NCI-H187 (cell line): ENCODE results near the gene ABHD8.

Source experiments
- DNase-seq, 2 experiments: peaks; one replicate each; lab custom pipeline; 2025; lab: John Stamatoyannopoulos, UW

ABHD8 gene

DNA sequence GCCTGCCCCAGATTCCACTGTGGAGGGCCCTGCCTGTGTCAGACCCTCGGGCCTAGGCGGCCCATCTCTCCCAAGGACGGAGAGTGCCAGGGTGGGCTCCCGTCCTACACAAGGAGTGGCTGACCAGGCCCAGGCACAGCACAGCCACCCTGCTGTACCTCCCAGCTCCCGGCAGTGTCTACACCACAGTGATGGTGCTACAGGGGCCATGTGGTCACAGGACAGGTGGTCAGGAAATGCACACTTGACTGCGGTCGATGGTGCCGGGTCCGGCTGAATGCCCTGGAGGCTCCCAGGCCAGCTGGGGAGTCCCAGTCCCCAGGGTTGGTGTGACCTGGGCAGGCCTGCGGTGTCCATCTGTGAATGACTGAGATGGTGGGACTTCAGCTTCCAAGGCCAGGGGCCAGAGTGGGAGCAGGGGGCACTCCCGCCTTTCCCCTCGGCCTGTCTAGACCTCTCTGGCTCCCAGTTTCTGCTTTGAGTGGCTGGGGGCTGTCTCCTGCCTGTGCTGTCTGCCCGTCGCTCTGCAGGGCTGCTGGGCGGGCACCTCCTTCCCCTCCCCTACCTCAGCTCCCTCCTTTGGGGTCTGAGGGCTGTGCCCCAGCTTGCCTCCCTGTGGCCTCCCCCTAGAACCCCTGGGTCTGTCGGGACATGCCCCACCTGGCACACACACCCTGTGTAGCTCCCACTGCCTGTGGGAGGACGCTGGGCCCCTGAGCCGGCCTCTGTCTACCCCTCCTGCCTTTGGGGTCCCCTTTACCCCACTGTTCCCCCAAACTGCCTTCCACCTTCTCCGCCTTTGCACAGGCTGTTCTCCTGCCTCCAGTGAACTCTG lies 18.6 kb upstream of the ABHD8 start:
- DNase-seq, result no peak

DNA sequence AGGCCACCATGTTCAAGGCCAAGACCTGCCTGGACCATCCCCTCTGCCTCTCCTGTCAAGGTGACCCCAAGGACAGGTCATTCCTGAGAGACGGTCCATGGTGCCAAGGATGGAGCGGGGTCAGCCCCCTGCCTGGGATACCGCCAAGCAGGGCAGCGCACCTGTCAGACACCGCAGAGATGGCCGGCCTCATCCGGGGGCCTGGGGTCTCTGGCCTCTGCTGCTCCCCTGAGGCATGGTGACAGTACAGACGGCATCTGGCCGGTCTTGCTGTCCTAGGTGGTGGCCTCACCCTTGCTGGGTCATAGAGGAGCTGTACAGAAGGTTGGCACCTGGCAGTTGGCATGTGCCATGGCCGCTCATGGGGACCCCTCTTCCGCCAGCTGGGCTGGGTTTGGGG lies 17.2 kb upstream of the ABHD8 start:
- DNase-seq, result no peak

DNA sequence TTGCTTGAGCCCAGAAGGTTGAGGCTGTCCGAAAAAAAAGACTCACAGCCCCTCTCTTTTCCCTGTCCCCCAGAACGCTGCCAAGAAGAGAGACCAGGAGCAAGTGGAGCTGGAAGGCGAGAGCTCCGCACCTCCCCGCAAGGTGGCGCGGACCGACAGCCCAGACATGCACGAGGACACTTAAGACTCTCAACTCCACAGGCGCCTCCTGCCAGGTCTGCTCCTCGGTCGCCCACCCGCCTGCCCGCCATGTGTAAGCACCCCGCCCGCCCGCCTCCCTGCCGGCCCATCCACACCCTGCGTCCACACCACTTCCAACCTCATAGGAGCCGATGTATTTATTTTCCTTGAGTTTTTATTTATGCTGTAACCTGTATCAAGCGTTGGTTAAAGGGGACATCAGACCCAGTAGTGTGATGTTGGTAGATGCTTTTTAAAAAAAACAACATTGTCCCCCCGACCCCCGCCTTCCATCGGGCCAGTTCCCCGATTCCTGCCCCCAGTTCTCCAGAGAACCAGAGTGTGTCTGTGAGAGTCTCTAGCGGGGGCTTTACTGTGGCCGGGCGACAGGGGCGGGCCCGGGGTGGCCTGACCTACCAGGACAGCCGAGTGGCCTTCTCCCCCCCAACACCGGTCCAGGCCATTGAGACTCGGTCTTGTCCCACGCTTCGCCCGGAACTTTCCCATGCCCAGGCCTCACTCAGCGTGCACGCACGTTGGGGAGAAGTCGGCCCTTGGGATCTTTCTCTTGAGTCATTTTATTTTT lies 16.4 kb upstream of the ABHD8 start:
- DNase-seq, result no peak

DNA sequence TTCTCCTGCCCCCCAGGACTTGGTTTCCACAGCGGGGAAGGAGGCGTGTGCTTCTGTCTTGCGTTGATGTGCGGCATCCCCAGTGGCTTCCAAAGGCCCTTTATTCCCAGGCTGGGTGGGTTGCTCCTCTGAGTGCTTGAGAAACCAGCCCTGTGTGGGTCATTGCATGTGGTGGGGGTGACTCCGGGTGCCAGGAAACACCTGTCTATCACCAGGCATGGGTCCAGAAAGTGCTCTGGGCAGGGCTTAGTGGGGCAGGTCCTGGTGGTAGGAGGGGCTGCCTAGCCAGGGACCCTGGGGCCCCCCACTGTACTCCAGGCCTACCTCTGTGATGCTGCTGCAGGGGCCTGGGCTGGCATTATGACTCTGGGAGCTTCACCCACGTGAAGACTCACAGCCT lies 15.7 kb upstream of the ABHD8 start:
- DNase-seq, result no peak

DNA sequence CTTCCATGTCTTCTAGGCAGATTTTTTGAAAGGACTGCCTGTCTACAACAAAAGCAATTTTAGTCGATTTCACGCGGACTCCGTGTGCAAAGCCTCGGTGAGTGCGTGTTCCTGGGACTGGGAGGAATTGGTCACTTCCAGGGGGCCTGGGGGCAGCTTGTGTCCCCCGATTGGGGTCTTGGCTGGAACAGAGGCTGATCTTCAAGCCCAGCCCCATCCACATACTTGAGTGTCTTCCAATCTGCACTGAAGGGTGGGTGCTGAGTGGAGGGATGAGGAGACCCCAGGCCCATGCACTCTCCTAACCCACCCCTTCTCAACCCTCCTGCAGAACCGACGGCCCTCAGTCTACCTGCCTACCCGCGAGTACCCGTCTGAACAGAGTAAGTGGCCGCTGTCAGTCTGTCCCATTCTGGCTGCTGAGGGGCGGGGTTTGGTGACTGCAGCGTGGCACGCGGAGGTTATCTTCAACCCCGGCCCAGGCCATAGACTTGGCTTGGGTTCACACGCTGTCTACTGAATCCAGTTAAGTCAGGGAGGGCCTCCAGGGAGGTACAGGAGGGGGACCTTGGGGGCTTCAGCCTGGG lies 10.9 kb upstream of the ABHD8 start:
- DNase-seq, result no peak

DNA sequence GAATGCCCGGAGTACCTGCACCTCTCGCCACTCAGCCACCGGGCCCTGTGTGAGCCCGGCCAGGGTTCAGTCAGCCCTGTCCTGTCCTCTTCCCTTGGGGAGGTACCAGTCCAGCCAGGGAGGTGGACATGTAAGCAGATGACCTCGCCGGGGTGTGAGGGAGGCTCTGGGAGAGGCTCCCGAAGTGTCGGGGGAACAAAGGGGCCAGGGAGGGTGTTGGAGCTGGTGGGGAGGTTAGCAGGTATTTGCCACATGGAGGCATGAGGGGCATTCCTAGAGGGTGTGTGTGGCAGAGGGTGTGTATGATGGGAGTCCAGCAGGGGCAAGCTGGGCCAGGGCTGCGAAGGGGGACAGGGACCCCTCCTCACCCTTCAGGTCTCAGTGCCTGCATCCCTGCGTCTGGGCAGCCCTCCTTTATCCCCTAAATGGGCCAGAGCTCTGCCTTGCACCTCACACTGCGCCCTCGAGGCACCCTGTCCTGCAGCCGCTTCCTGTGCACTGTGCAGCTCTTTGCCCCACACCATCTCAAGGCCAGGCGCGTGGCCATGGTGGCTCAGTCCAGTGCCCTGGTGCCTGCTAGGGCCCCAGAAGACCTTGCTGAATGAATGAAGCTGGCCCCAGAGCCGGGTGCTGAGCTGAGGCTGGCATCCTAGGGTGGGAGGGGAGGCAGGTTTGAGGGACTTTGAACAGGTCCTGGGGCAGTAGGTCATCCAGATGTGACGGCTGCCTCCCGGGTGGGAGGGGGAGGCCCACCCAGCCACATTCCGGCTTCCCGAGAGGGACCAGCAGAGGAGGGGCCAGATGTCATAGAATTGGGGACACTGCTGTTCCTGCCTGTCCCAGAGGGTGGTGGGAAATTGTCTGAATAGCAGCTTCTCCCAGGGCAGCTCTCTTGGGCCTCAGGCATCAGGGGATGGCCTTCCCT lies 9.2 kb upstream of the ABHD8 start:
- no peak for DNase-seq

DNA sequence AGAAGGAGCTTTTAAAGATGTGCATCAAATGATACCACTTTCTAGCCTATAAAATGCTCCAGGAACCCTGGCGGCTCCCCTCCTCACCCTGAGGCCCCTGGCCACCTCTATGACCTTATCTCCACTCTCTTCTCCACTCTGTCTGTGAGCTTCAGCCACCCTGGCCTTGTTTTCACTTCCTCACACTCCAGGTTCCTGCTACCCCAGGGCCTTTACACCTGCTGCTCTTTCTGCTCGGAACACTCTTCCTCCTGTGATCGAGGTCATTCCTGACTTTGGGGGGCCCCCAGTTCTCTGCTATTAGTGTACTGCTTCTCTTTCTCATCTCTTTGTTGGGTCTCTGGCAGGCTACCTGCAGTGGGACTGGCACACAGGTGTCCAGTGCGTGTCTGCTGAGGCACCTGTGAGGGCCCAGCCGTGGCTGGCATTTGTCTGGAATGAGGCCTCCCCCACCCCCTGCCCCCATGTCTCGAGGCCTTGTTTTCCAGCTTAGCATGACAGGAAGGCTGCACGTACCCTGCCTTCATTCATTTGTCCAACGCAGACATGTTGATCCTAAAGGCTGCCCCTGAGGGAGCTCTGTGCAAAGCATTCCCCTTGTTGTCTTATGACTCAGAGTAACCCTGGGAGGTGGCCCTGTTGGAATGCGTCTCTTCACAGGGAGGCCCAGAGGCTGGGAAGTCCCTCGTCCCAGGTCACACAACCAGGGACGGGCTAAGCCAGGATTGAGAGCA lies 8.4 kb upstream of the ABHD8 start:
- no peak for DNase-seq

DNA sequence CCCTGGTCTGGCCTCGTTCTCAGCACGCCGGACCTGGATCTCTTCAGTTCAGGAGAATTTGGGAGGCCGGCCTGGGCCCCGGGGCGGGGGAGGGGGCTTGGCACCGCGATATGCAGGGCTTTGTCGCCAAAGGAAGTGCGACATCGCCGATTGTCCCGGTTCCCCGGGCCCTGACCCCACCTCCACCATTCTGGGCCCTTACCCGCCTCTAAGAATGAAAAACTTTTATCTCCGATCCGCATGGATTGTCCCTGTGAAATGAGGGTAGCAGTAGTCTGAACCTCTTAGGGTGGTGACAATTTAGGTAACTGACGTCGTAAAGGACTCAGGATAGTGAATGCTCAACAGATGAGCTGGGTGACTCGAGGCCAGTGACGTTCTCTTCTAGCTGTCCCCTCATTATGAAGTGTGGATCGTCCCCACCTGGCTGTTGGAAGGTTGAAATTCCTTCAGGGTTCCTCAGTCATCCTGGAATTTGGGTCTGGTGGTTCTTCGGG lies 6.8 kb upstream of the ABHD8 start:
- no peak for DNase-seq

DNA sequence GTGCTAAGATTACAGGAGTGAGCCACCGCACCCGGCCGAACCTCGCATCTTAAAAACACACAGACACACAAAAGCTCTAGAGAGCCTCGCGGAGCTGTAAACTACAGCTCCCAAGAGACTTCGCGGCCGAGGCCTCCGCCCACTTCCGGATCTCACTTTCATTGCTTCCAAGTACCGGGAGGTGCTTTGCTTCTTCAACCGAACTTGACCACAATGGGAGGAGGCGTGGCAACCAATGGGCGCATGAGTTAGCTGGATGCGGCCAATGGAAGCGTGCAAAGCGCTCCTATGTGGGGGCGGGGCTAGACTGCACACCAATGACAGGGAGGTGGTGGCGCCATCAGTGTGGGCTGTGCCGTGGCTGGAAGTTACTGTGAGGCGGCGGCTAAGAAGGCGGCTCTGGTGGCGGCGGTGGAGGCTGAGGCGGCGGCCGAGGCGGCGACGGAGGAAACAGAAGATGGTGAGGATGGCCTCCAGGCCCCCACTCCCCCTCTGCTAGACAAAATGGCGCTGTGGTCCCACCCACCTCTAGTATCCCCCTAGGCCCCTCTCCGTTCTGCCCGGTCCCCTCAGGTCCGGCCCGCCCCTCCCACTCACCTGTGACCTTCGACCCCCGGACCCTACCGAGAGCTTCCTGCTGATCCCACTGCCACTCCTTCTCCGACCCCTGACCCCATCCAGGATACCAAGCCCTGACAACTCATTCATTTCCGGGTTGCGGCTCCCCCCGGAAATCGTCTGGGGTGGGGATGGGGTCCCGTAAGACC lies 6.2 kb upstream of the ABHD8 start, which contains the start of gene DDA1:
DDA1 (plus strand) TSS at position 366 of the 767 bp plus-strand sequence; CDS start at position 458, 92 bp downstream.
- DNase-seq, result peak; percentile 86 to 95

DNA sequence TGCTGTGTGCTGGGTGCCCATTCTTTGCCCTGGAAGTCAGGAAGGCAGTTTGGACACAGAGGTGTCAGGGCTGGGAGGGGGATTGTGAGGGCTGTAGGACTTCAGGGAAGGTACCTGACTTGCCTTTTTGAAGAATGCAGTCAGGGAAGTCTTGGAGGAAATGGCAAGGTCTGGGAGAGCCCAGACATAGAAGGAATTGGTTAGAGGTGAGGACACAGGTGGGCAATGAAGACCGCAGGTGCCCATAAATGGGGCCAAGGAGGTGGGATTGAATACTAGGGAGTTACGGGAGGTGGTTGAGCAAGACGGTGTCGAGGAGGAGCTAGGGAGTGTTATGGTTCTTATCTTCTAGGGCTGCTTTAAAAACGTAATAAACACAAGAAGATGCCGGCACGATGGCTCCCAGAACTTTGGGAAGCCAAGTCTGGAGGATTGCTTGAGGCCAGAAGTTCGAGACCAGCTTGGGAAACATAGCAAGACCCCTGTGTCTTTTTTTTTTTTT lies 4.7 kb upstream of the ABHD8 start:
- no peak for DNase-seq

DNA sequence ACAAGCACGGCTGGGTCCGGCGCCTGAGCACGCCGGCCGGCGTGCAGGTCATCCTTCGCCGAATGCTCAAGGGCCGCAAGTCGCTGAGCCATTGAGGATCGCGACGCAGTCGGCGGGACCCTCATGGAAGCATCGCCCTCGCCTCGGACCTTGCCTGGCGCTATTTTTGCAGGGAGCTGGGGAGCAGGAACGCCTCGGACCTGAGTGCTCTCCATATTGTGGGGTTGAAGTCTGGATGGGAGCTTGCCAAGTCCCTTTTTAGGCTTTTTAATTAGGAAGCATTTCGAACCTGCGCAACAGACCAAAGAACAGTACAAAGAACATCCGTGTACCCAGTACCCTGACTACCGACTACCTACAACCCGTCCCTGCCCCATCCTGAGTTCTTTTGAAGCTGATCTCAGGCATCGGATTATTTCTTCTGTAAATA lies 3.1 kb upstream of the ABHD8 start:
- DNase-seq, result no peak

DNA sequence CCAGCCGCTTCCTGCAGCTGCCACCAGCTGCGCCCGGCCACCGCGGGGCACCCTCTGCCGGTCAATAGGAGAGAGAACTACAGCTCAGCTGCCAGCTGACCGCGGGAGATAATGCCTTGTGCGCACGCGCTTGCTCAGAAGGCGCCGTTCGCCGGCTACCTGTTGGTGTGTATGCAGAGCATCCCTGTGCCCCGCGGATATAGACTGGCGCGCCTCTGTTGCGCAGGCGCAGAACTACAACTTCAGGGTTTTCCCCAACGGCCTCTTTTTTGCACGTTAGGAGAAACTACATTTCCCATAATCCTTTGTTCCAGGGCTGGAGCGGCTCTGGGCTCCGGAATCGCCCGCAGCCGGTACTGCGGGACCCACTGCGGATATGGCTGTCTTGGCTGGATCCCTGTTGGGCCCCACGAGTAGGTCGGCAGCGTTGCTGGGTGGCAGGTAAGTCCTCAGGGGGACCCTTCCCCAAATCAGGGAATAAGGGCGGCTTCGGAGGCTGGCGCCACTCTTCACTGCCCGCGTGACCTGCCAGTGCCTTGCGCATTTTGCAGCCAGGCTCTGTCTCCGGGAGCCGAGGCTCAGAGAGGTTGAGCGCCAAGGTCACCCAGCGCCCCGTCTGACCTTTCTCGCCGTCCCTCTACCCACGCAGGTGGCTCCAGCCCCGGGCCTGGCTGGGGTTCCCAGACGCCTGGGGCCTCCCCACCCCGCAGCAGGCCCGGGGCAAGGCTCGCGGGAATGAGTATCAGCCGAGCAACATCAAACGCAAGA lies 2.5 kb upstream of the ABHD8 start, which contains the start of gene MRPL34:
MRPL34 (plus strand) TSS at position 356 of the 768 bp plus-strand sequence; CDS start at position 377, 21 bp downstream.
- peak; percentile 87 to 91 for DNase-seq

DNA sequence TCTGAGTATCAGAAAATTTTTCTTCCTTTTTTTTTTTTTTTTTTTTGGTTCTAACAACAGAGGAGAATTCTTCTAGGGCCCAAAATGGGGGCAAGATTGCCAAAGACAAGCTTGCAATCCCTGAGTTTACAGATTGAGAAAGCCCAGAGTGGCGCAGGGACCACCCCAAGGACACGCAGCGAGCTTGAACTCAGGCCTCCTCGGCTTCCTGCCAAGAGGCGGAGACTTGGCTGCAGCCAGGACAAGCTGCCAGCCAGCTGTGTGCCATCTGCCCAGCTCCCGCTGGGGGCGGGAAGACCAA lies 1.9 kb upstream of the ABHD8 start:
- no peak for DNase-seq

DNA sequence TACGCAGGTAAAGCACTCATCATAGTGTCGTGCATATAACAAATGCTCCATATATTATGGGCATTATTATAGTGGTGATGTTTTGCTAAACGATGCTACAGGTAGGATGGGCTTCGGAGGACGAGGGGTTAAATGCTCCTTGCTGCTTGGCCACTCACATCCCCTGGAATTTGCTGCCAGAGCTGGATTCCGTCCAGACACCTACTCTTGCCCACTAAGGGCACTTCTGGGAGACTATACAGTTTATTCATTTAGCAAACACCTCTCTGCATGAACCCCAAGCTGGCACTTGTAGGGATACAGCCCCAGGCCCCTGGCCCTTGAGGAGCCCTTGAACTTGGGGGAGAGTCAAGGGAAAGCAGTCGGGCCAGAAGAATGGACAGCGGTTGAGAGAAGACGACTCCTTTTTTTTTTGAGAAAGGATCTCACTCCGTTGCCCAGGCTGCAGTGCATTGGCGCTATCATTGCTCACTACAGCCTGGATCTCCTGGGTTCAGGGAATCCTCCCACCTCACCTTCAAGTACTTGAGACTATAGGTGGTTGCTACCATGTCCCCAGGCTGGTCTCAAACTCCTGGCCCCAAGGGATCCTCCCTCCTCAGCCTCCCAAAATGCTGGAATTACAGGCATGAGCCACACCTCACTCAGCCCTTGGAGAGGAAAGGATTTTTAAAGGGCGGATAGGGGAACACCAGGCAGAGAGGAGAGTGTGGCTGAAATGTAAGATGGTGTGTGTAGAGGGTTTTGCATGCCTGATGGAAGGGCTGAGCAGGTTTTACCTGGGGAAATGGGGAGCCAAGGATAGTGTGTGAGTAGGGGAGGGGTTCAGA lies 1.4 kb upstream of the ABHD8 start:
- DNase-seq, result no peak

DNA sequence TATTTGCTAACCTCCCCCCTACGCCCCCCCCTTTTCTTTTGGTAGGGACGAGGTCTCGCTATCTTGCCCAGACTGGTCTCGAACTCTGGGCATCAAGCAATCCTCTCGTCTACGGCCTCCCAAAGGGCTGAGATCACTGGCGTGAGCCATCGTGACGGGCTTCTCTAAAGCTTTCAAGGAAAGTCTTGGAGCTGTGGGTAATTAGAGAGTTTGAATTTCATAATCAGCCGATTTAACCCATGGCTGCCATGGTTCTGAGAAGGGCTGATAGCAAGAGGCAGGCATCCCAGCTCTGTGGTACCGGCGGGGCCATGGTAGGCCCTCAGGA lies 679 bp upstream of the ABHD8 start:
- DNase-seq, result no peak

DNA sequence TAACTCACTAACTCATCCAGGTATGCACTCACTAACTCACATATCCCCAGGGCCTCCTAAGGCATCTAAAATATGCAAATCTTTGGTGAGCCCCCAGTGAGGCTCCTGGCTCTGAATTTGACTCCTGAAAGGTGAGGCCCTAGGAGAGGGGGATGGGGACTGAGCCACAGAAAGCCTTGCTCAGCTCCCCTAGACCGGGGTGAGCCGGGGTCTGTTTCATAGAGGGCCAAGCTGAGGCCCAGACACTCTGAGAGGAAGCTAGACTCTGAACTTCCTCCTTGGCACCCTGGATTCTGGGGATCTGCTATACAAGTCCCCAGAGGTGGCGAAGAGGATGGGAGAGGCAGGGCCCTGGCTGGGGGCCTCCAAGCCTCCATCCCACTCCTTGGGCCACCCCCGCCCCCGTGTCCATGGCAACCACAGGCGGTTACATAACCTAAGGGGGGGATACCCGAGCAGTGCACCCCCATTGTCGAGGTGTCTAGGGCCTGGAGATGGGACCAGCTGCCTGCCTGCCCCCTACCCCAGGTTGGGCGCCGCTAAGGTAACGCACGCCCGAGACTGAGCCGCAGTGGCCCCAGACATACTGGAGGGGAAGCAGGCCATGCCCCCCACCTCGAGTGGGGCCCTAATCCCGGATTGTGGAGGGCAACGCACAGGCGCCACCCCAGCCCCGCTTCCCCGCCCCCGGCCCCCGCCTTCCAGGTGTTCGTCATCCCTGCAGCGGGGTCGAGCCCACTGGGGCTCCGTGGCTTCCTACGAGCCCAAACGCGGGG lies 646 bp downstream of the ABHD8 start:
- no peak for DNase-seq

DNA sequence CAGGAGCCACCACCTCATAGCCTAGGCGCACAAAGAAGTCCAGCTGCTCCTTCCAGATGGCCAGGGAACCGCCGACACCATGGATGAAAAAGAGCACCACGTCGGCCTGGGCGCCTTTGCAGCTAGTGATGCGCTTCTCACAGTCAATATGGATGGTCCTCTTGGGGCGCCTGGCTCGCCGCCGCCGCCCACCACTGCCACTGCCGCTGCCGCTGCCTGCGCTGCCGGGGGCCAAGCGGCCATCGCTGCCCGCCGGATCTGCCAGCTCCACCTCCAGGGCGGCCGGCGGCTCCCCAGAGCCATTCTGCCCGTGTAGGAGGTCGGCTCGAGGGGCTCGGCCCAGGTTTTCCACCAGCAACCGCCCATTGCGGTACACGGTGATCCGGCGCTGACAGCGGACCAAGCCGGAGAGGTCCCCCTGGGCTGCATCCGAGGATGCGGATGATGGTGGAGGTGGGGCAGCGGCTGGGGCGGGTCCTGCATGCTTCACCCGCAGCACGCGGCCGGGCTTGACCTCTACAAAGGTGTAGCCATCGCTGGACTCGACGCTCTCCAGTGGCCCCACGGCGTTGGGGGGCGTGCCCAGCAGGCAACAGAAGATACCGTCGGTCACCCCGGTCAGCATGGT lies 2.1 kb downstream of the ABHD8 start:
- DNase-seq, result no peak
